Erythroblast (primary cell): ENCODE data around the gene ZNF672.

Source experiments
- GATA1 ChIP-seq: IDR thresholded peaks from 2 replicates; pipeline ENCODE4 v1.6.1; 2011; ENCODE audit warnings: low read depth, mild to moderate bottlenecking, control low read depth, low read length, moderate library complexity
- POLR2A ChIP-seq: IDR thresholded peaks from 2 replicates; pipeline ENCODE4 v1.6.1; 2011; ENCODE audit warnings: mild to moderate bottlenecking, low read length

GRCh38 chr1:248805876-248806275 is 32.1 kb upstream of the ZNF672 start:
- TF ChIP-seq POLR2A (no peak), GATA1 (no peak)
